Measurements from ENCODE around the gene ALX1. TPM values are rescaled to one million over a fixed set of nuclear protein-coding genes. Genes with fewer than 3 reads are reported as not detected.

Gene ALX1
- total RNA-seq, 1 experiment from 2014 or later: not detected

GRCh38 chr12:85277900-85278597 is 2.0 kb upstream of the ALX1 start:
- no peaks in the 10 kb centered on the region for H3K9me3 ChIP-seq (ENCODE audit: low read length)
- H3K27me3 ChIP-seq (ENCODE audit: low read length): peaks cover 8% of the 10 kb centered on the region; the same call in 1 of the 2 replicates
- H4K20me1 ChIP-seq (ENCODE audit: low read length): no peaks in the 10 kb centered on the region
- POLR2A ChIA-PET (ENCODE audit: unreplicated experiment): no interaction called here
- H2AFZ ChIP-seq (ENCODE audit: low read length): no peak overlapping the region
- intact Hi-C loops (cut with micrococcal nuclease): no loop called here
- H3K9me2 ChIP-seq (replicated peaks; ENCODE audit: low read length): no peaks in the 10 kb centered on the region
- no peak overlapping the region for H3K9ac ChIP-seq (ENCODE audit: low read length)
- H3F3A ChIP-seq (ENCODE audit: low read length, unreplicated experiment): no peaks in the 10 kb centered on the region
- DNase-seq: no peak
- CTCF ChIA-PET: no interaction called here
- H3K4me2 ChIP-seq (ENCODE audit: low read length): no peak overlapping the region
- ATAC-seq: no peak
- no peaks in the 10 kb centered on the region for H3K36me3 ChIP-seq (ENCODE audit: low read depth, low read length)
- H3K27ac ChIP-seq (ENCODE audit: low read length): no peak overlapping the region
- no peak overlapping the region for H3K4me3 ChIP-seq (ENCODE audit: low read length)
- no peaks in the 10 kb centered on the region for H3K79me2 ChIP-seq (ENCODE audit: low read length)
- no TSS peak for BruUV-seq (replicated peaks)
- H3K4me1 ChIP-seq (ENCODE audit: insufficient read depth, low read length): no peaks in the 10 kb centered on the region
- TF ChIP-seq EZH2 (IDR thresholded peaks at IDR 0.05; ENCODE audit: low read length, unreplicated experiment): no peak
- TF ChIP-seq CTCF (conservative IDR thresholded peaks at IDR 0.05; ENCODE audit: low read depth, low read length): no peak

GRCh38 chr12:85278598-85279448 is 1.2 kb upstream of the ALX1 start:
- TF ChIP-seq EZH2phosphoT487 (IDR thresholded peaks at IDR 0.05; ENCODE audit: borderline replicate concordance, low read length): no peak
- no peak for TF ChIP-seq EZH2 (IDR thresholded peaks at IDR 0.05; ENCODE audit: low read length, unreplicated experiment)
- TF ChIP-seq CTCF (conservative IDR thresholded peaks at IDR 0.05; ENCODE audit: low read depth, low read length): no peak
- DNase-seq: no peak
- Histone ChIP-seq H3K9me3 (ENCODE audit: low read length) (no peaks in the 10 kb centered on the region), H3K27me3 (ENCODE audit: low read length) (peaks cover 3% of the 10 kb centered on the region; the same call in 1 of the 2 replicates), H3K36me3 (ENCODE audit: low read depth, low read length) (no peaks in the 10 kb centered on the region), H2AFZ (ENCODE audit: low read length) (no peak overlapping the region), H4K20me1 (ENCODE audit: low read length) (no peaks in the 10 kb centered on the region), H3K79me2 (ENCODE audit: low read length) (no peaks in the 10 kb centered on the region), H3F3A (ENCODE audit: low read length, unreplicated experiment) (no peaks in the 10 kb centered on the region), H3K4me1 (ENCODE audit: insufficient read depth, low read length) (no peaks in the 10 kb centered on the region), H3K4me2 (ENCODE audit: low read length) (no peak overlapping the region), H3K9me2 (replicated peaks; ENCODE audit: low read length) (no peaks in the 10 kb centered on the region), H3K9ac (ENCODE audit: low read length) (no peak overlapping the region), H3K27ac (ENCODE audit: low read length) (no peak overlapping the region), H3K4me3 (ENCODE audit: low read length) (no peak overlapping the region)
- no peak for ATAC-seq
- CTCF ChIA-PET: no interaction called here
- POLR2A ChIA-PET (ENCODE audit: unreplicated experiment): no interaction called here
- no TSS peak for BruUV-seq (replicated peaks)
- intact Hi-C loops (cut with micrococcal nuclease): no loop called here
